HG02571 (cell line): ENCODE measurements around the gene RFX3.
A peak's percentile ranks its signal among the peaks of the same experiment; 100 is the strongest.

Source experiments
- ATAC-seq: cut with Tn5 transposase; IDR thresholded peaks from one replicate; pipeline ENCODE4 v1.9.1; 2021; ENCODE audit warnings: mild to moderate bottlenecking, moderate library complexity; ENCODE audit not compliant: unreplicated experiment

Gene RFX3

DNA sequence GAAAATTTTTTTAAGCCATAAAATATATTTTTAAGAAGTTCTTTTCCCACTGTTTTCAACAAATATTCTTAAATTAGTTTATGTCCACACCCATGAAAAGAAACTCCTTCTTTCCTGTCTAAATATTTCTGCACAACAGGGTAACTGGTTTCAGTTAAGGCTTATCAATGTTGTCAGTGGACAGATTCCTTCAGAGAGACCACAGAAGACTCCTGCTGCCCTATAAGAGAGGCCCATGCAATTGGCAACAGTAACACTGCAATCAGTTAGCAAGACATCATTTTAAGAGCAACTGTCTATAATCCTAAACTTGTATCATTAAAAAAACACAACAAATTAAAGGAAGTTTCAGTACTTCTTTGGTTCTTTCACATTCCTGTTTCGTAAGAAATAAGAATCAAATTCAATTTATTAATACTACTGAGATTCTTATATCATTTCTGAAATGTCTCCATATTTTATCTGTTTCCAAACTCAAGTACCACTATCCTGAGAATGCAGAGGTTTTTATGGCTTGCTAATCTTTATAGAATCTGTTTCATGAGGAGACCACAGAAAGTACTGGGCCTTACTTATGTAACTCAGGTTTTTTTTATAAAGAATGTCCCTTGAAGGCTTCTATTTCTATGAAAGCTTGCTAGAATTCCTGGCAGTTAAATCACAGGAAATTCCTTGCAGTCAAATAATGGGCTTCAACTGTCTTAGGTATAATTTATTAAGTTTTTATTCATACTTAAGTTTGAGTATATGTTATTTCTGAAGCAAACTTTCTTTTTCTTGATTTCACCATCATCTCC, 240.2 kb downstream of the RFX3 start:
- ATAC-seq: no peak

DNA sequence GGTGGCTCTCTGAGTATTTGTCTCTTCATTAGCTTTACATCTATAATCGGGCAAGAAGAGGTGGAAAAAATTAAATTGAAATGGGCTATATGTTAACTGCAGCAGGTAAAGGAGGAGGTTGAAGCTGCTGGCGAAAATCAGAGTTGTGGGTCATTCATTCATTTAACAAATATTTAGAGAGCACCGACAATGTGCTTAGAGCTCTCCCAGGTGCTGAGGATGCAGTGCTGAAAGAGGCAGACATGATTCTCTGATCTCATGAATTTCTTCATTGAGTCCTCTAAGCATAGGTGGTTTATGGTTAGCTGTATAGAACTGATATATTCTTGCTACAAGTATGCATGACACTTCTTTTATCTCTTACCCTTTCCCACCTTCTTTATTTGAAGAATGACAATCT, 243.4 kb downstream of the RFX3 start:
- no peak for ATAC-seq

- no peak for ATAC-seq
Measured at GRCh38 chr9:3281399-3281798, 244.4 kb downstream of the RFX3 start.

- ATAC-seq: no peak
Measured at GRCh38 chr9:3277200-3277599, 248.6 kb downstream of the RFX3 start.

DNA sequence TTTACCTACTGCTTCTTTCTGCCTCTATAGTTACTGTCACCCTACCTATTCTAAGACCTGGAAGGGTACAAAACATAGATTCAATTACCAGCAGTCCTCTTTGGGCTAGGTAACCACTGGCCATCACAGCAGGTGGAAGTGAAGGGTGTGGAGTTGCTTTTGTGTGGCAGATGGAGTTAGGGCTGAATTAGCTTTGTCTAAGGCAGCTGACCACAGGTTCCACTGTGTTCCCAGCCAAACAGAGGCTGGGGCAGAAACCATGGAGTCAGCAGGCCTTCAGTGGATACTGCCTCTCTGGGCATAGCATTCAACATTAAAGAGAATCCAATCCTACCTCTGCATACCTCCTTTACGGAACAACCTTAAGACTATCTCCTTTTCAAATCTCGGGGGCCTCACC, 254.2 kb downstream of the RFX3 start:
- ATAC-seq: no peak

GRCh38 chr9:3271157-3271556, 254.6 kb downstream of the RFX3 start:
- no peak for ATAC-seq

DNA sequence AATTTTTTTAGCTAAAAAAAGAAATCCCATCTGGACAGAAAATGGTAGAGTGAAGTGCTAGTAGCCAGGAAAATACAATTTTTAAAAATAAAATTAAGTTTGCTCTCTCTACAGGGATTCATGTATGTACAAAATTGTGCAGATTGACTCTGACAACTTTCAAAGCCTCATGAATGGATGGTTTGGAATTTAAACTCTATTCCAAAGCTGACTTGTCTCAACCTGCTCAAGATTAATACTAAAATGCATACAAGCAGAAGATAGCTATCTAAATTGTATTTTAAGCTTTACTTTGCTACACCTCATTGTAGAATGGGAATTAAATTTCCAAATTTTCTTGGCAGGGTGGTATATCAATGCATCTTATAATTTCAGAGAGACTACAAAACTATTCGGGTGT, 257.6 kb downstream of the RFX3 start:
- ATAC-seq: no peak

GRCh38 chr9:3263698-3264097, 262.1 kb downstream of the RFX3 start:
- ATAC-seq: no peak

DNA sequence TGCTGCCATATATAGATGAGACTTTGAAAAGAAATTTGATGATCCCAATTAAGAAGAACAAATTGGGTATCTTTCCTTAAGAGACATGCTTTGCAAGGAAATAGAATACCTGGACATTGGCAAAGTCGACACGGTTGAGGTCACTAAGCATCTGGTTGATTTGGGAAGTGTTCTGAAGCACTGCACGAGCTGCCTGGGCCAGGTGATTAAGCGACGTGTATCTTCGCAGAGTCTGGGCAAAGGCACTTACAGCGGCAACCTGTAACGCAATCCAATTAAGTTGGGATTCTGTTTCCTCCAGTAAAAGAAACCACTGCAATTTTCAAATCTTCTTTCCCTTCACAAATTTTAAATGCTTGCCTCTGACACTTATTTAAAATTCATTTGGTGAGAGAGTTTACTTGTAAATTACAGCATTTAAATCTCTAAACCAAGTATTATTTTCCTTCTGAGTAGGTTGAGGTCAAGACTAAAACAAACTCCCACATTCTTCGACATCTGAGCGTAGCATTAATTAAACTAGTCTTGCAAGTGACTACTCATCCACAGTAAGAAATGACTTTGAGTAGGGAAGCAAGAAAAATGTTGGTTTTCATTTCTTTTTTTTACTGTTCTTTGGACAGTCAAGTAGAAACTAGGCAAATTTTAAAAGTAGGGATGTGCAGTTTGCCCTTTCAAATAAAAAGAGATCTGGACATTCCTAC, 262.8 kb downstream of the RFX3 start:
- no peak for ATAC-seq

DNA sequence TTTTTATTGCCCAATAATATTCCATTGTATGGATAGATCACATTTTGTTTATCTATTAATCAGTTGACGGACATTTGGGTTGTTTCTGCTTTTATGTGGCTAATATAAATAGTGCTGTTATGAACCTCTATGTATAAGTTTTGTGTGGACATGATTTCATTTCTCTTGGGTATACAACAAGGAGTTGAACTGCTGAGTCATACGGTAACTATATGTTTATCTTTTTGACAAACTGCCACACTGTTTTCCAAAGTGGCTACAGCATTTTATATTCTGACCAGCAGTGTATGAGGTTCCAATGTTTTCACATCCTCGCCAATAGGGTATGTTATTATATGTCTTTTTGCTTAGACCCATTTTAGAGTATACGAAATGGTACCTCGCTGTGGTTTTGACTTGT, 264.3 kb downstream of the RFX3 start:
- ATAC-seq: no peak

DNA sequence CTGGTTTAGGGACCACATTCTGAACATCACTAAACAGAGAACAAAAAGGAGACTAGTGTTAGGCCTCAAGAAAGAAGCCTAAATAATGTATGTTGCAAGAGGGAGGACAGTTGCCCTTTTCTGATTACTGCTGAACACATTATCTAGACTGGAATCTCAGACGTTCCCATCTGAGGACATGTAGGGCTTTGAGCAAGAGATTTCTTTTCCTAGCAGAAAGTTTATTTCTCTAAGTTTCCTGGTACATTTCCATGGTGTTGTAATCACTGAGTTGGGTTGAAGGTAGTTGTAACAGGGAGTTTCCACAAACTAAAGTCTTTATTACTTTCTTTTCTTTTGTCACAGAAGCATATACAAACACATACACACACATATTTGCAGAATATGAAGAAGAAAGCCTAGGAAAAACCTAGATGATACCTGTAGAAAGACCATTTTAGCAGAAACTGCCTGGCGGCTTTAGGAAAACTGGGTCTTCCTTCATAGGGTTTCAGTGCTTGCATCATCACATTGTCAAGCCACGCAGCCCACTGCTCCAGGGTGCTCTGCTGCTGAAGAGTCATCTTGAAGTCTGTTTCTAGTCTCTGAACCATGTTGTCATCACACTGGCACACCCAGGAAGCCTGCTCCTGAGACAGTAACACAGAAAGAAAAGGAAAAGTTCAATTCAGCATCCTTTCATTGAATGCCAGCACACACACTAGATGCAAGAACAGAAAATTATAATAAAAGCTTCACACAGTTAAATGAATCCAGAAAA, 269.1 kb downstream of the RFX3 start:
- ATAC-seq: no peak

DNA sequence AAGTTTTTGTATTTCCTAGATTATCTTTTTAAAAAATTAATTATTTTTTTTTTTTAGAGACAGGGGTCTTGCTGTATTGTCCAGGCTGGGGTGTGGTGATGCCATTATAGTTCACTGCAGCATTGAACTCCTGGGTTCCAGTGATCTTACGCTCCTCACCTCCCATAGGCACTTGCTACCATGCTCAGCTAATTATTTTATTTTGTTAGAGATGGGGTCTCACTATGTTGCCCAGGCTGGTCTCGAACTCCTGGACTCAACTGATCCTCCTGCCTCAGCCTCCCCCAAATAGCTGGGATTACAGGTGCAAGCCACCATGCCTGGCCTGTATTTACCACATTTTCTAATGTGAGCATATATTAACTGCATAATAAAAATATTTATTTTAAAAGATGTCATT, 274.5 kb downstream of the RFX3 start:
- ATAC-seq: no peak

GRCh38 chr9:3250741-3251140, 275.1 kb downstream of the RFX3 start:
- ATAC-seq: no peak

GRCh38 chr9:3247211-3247610, 278.6 kb downstream of the RFX3 start:
- no peak for ATAC-seq

GRCh38 chr9:3246241-3246640, 279.6 kb downstream of the RFX3 start:
- no peak for ATAC-seq

- no peak for ATAC-seq
Measured at GRCh38 chr9:3244963-3245653, 280.7 kb downstream of the RFX3 start.

DNA sequence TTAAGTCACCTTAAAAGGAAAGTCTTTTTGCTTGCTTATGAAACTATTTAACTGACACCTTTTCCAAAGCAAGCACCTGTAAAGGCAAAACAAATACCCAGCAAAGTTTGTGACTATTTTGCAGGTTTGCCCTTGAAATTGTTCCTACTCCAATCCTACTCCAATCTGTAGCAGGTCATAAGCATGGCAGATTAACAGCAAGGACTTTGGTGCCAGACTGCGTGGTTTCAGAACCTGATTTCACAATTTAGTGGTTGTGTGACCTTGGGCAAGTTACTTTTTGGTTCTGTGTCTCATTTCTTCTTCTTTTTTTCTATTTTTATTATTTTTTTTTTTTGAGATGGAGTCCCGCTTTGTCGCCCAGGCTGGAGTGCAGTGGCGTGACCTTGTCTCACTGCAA, 282.1 kb downstream of the RFX3 start:
- no peak for ATAC-seq

- ATAC-seq: no peak
Measured at GRCh38 chr9:3241290-3241689, 284.5 kb downstream of the RFX3 start.

- peak; percentile 91 for ATAC-seq
Measured at GRCh38 chr9:3240656-3241268, 285.0 kb downstream of the RFX3 start.

- ATAC-seq: no peak
Measured at GRCh38 chr9:3239240-3239639, 286.6 kb downstream of the RFX3 start.

DNA sequence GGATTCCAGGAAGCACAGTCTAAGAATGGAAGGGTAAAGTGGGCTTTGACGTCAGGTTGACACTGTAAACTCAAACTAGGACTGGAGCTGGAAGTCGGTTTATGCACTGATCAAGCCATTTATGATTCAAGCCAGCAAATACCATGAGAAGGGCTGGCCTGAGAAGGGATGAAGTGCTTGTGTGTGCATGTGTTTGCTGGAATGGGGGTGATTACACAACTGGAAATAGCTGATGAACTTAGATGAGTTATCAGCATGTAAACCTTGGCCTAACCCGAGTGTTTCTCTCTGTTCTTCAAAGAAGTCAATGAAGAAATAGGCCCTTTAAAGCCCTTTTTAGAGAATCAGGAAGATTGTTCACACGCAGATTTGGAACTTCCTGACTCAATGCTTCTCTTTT, 287.6 kb downstream of the RFX3 start:
- no peak for ATAC-seq
